Measurements from ENCODE around the gene AQP1. TPM values are rescaled to one million over a fixed set of nuclear protein-coding genes. Genes with fewer than 3 reads are reported as not detected.

Gene AQP1
- total RNA-seq, 1 experiment from 2014 or later = 0.15 TPM

- H3K4me2 ChIP-seq (ENCODE audit: insufficient read depth, insufficient read length, low read length) = no peak overlapping the region
- no peaks in the 10 kb centered on the region for H3K23me2 ChIP-seq (ENCODE audit: insufficient read length, low read depth, low read length, poor library complexity, severe bottlenecking)
- peaks cover 7% of the 10 kb centered on the region; the same call in 1 of the 2 replicates for H3K27me3 Mint-ChIP-seq (ENCODE audit: low read depth)
These were observed 17.6 kb upstream of the AQP1 start for GRCh38 chr7:30894009-30894408.

More at GRCh38 chr7:30894009-30894408, 17.6 kb upstream of the AQP1 start:
- peaks cover 4 to 14% of the 10 kb centered on the region in 2 experiments; a peak in 3 of 4 replicates for H3K4me1 Mint-ChIP-seq
- Histone ChIP-seq H3K79me2 (ENCODE audit: insufficient read depth, low read length) (no peaks in the 10 kb centered on the region), H3K4ac (ENCODE audit: low read depth, low read length) (no peak overlapping the region), H4K91ac (ENCODE audit: insufficient read length, low read depth, low read length) (no peak overlapping the region), H3K56ac (ENCODE audit: insufficient read length, low read depth, low read length) (no peak overlapping the region), H2BK120ac (ENCODE audit: low read depth, low read length, poor library complexity, severe bottlenecking) (no peak overlapping the region), H2BK12ac (ENCODE audit: insufficient read length, low read depth, low read length) (no peak overlapping the region), H2AK5ac (ENCODE audit: insufficient read length, low read length) (no peak overlapping the region), H3K23ac (ENCODE audit: insufficient read length, low read depth, low read length) (no peak overlapping the region), H3K9me3 (ENCODE audit: control insufficient read depth, low read depth, low read length) (no peaks in the 10 kb centered on the region), H2BK5ac (ENCODE audit: insufficient read length, low read length) (no peak overlapping the region), H3K18ac (ENCODE audit: insufficient read length, low read depth, low read length) (no peak overlapping the region), H3K27me3 (ENCODE audit: insufficient read depth, low read length) (no peaks in the 10 kb centered on the region), H3K9ac (ENCODE audit: extremely low read depth, insufficient read length, low read length) (no peak overlapping the region), H4K8ac (replicated peaks; ENCODE audit: insufficient read length, low read depth, low read length) (no peak overlapping the region), H3K27ac (ENCODE audit: insufficient read length, low read depth, low read length) (no peak overlapping the region), H3K4me1 (ENCODE audit: insufficient read depth, low read length) (no peaks in the 10 kb centered on the region), H4K20me1 (ENCODE audit: control insufficient read depth, insufficient read depth, insufficient read length) (no peaks in the 10 kb centered on the region), H3K14ac (ENCODE audit: insufficient read depth, low read length) (peak overlapping the region; percentile 45; the same call in 1 of the 2 replicates), H2BK20ac (ENCODE audit: low read depth, low read length, poor library complexity, severe bottlenecking) (no peak overlapping the region), H2BK15ac (ENCODE audit: low read depth, low read length) (no peak overlapping the region), H2AFZ (ENCODE audit: low read length) (no peak overlapping the region), H3K79me1 (ENCODE audit: insufficient read depth, low read depth, low read length, poor library complexity, severe bottlenecking) (no peaks in the 10 kb centered on the region), H4K5ac (ENCODE audit: insufficient read length, low read depth, low read length) (no peak overlapping the region), H3T11ph (ENCODE audit: low read length) (no peak overlapping the region)
- no peak for DNase-seq
- no peaks in the 10 kb centered on the region; a peak in 1 of 5 replicates for H3K9me3 Mint-ChIP-seq
- no peaks in the 10 kb centered on the region for H3K36me3 Mint-ChIP-seq (ENCODE audit: insufficient read depth in 1 of 3, low read depth in 3 of 3)
- no peak for TF ChIP-seq CTCF (conservative IDR thresholded peaks at IDR 0.05)
- H3K27ac Mint-ChIP-seq = peak overlapping the region in 1 of 3 experiments; percentile 57; a peak in 1 of 7 replicates
- no peak overlapping the region for H3K4me3 Mint-ChIP-seq
- no CpG with 5 or more reads among the region's 1 CpG for WGBS (ENCODE audit: extremely low coverage, insufficient read length, low lambda C conversion rate)

Data from H9 (cell line).